HepG2 (cell line): Measurements from ENCODE around the gene IP6K1. TPM values are rescaled to one million over a fixed set of nuclear protein-coding genes. Genes with fewer than 3 reads are reported as not detected.
A peak's percentile ranks its signal among the peaks of the same experiment; 100 is the strongest.

Source experiments
- BRCA1 ChIP-seq: sonication (generic); formaldehyde crosslinking; IDR thresholded peaks from 2 replicates; pipeline ENCODE4 v1.4.0; 2020; ENCODE audit warnings: missing genetic modification reagents
- BRD4 ChIP-seq: sonication (generic); formaldehyde crosslinking; IDR thresholded peaks from 2 replicates; pipeline ENCODE4 v1.4.0; 2020; ENCODE audit warnings: missing genetic modification reagents
- DR1 ChIP-seq: sonication (generic); formaldehyde crosslinking; IDR thresholded peaks from 2 replicates; pipeline ENCODE4 v1.8.0; 2021; ENCODE audit warnings: mild to moderate bottlenecking, missing genetic modification reagents, inconsistent platforms
- ETV5 ChIP-seq: IDR thresholded peaks from 2 replicates; pipeline ENCODE4 v1.6.1; 2018; ENCODE audit warnings: missing biosample characterization, missing genetic modification reagents, inconsistent platforms, borderline replicate concordance
- NAIF1 ChIP-seq: sonication (generic); formaldehyde crosslinking; IDR thresholded peaks from 2 replicates; pipeline ENCODE4 v1.5.0; 2020; ENCODE audit warnings: mild to moderate bottlenecking, missing genetic modification reagents, borderline replicate concordance
- NFE2L2 ChIP-seq: fragments of 150-350 bp; IDR thresholded peaks from 2 replicates; pipeline ENCODE4 v1.6.1; 2014; ENCODE audit warnings: low read length
- NR2F6 ChIP-seq, 2 experiments: IDR thresholded peaks; 2 replicates each; pipeline ENCODE4 v1.6.1; 2016; ENCODE audit warnings: antibody characterized with exemption in 1 of 2, mild to moderate bottlenecking in 1 of 2
- PRPF4 ChIP-seq: fragments of 200-400 bp; formaldehyde crosslinking; IDR thresholded peaks from 2 replicates; pipeline ENCODE4 v1.6.1; 2016; ENCODE audit warnings: low read length, low read depth; ENCODE audit not compliant: poor library complexity, severe bottlenecking
- SMC3 ChIP-seq: IDR thresholded peaks from 2 replicates; pipeline ENCODE4 v1.6.1; 2011; ENCODE audit warnings: low read length, improper control_type of control experiment
- SP5 ChIP-seq: IDR thresholded peaks from 2 replicates; pipeline ENCODE4 v1.6.1; 2016; ENCODE audit warnings: low read depth, borderline replicate concordance
- YEATS2 ChIP-seq: sonication (generic); formaldehyde crosslinking; IDR thresholded peaks from 2 replicates; pipeline ENCODE4 v1.4.0; 2020; ENCODE audit warnings: missing genetic modification reagents, borderline replicate concordance
- ZNF264 ChIP-seq: sonication (generic); formaldehyde crosslinking; IDR thresholded peaks from 2 replicates; pipeline ENCODE4 v1.4.0; 2020; ENCODE audit warnings: missing genetic modification reagents
- ZNF335 ChIP-seq: sonication (generic); formaldehyde crosslinking; IDR thresholded peaks from 2 replicates; pipeline ENCODE4 v1.4.0; 2020; ENCODE audit warnings: missing genetic modification reagents
- ZNF639 ChIP-seq: conservative IDR thresholded peaks from 2 replicates; pipeline ENCODE4 v1.6.1; 2018; ENCODE audit warnings: missing genetic modification reagents
- ZNF652 ChIP-seq: IDR thresholded peaks from 2 replicates; pipeline ENCODE4 v1.6.1; 2016; ENCODE audit warnings: low read depth, borderline replicate concordance
- ZNF737 ChIP-seq: sonication (generic); formaldehyde crosslinking; IDR thresholded peaks from 2 replicates; pipeline ENCODE4 v1.5.0; 2020; ENCODE audit warnings: missing genetic modification reagents, mild to moderate bottlenecking, borderline replicate concordance
- ZNF749 ChIP-seq: sonication (generic); formaldehyde crosslinking; IDR thresholded peaks from 2 replicates; pipeline ENCODE4 v1.8.0; 2022; ENCODE audit warnings: mild to moderate bottlenecking, missing genetic modification reagents, moderate library complexity, borderline replicate concordance
- polyA plus RNA-seq, 8 experiments: library from polyadenylated mRNA; depleted of rRNA in 3 of 8; stranded (reverse) in 7 of 8; unstranded in 1 of 8; fragments of >200 nt; fragmentation: Illumina TruSeq in 4 of 8; extraction: Trizol in 4 of 8; gene quantifications; 2 replicates each; pipeline versions ENCODE4 v1.2.1 to v1.2.3, GENCODE V29; 2011 to 2016; ENCODE audit warnings: low read depth in 4 of 8, missing spikeins in 1 of 8, mixed read lengths in 1 of 8; ENCODE audit not compliant: insufficient read depth in 1 of 8
- total RNA-seq, 5 experiments: library from RNA; depleted of rRNA; stranded (reverse); fragments of >200 nt; fragmentation: Illumina TruSeq; extraction: Trizol; gene quantifications; 2 replicates each; pipeline ENCODE4 v1.2.3, GENCODE V29; 2016; ENCODE audit warnings: low read depth in 1 of 5
- TF ChIP-seq, protein P1 (sequence below), 2 experiments: IDR thresholded peaks; 2 replicates each; pipeline ENCODE4 v1.6.1; 2011 to 2012; ENCODE audit warnings: low read length in 2 of 2, borderline replicate concordance in 1 of 2, low read depth in 1 of 2, mild to moderate bottlenecking in 1 of 2, moderate library complexity in 1 of 2
- TF ChIP-seq, protein P2 (sequence below): sonication (generic); formaldehyde crosslinking; IDR thresholded peaks from 2 replicates; pipeline ENCODE4 v1.4.0; 2020; ENCODE audit warnings: mild to moderate bottlenecking, missing genetic modification reagents
- TF ChIP-seq, protein P3 (sequence below): sonication (generic); formaldehyde crosslinking; IDR thresholded peaks from 2 replicates; pipeline ENCODE4 v1.4.0; 2020; ENCODE audit warnings: missing genetic modification reagents, mild to moderate bottlenecking, borderline replicate concordance

IP6K1 gene
- total and polyA plus RNA-seq, 2 of the 13 experiments (the other 11 are each of a cell fraction or from before 2014, with no cell fraction given), result 17.7 to 29.7 TPM

GRCh38 chr3:49786357-49787181 lies at the start of gene IP6K1 (continued):
- TF ChIP-seq ZNF639 (CRISPR knock-in tag) (peak; percentile 67; the same call in 1 of the 2 replicates), ZNF264 (CRISPR knock-in tag) (0 out of 2 replicates have a peak, but pooled peaks have one; percentile 36), ETV5 (no peak; the same call in 1 of the 2 replicates), DR1 (0 out of 2 replicates have a peak, but pooled peaks have one; percentile 40), PRPF4 (no peak), BRD4 (CRISPR knock-in tag) (peak; percentile 51; the same call in 1 of the 2 replicates), SMC3 (no peak), BRCA1 (peak; percentile 51; the same call in 1 of the 2 replicates), ZNF652 (CRISPR knock-in tag) (no peak), YEATS2 (CRISPR knock-in tag) (peak; percentile 47; the same call in 1 of the 2 replicates), ZNF749 (peak; percentile 93), ZNF737 (CRISPR knock-in tag) (no peak), NAIF1 (CRISPR knock-in tag) (no peak), SP5 (CRISPR knock-in tag) (0 out of 2 replicates have a peak, but pooled peaks have one; percentile 9), NR2F6 (IDR thresholded peaks at IDR 0.05) (no peak; the same call in 1 of the 2 replicates), NR2F6 (CRISPR knock-in tag; IDR thresholded peaks at IDR 0.05) (peak; percentile 38; the same call in 1 of the 2 replicates), NFE2L2 (no peak), ZNF335 (0 out of 2 replicates have a peak, but pooled peaks have one; percentile 22)
- TF ChIP-seq, protein P1, sequence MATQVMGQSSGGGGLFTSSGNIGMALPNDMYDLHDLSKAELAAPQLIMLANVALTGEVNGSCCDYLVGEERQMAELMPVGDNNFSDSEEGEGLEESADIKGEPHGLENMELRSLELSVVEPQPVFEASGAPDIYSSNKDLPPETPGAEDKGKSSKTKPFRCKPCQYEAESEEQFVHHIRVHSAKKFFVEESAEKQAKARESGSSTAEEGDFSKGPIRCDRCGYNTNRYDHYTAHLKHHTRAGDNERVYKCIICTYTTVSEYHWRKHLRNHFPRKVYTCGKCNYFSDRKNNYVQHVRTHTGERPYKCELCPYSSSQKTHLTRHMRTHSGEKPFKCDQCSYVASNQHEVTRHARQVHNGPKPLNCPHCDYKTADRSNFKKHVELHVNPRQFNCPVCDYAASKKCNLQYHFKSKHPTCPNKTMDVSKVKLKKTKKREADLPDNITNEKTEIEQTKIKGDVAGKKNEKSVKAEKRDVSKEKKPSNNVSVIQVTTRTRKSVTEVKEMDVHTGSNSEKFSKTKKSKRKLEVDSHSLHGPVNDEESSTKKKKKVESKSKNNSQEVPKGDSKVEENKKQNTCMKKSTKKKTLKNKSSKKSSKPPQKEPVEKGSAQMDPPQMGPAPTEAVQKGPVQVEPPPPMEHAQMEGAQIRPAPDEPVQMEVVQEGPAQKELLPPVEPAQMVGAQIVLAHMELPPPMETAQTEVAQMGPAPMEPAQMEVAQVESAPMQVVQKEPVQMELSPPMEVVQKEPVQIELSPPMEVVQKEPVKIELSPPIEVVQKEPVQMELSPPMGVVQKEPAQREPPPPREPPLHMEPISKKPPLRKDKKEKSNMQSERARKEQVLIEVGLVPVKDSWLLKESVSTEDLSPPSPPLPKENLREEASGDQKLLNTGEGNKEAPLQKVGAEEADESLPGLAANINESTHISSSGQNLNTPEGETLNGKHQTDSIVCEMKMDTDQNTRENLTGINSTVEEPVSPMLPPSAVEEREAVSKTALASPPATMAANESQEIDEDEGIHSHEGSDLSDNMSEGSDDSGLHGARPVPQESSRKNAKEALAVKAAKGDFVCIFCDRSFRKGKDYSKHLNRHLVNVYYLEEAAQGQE (IDR thresholded peaks at IDR 0.05; ENCODE audit: borderline replicate concordance in 1 of 2, low read depth in 1 of 2, low read length in 2 of 2), result no peak
- TF ChIP-seq, protein P2, sequence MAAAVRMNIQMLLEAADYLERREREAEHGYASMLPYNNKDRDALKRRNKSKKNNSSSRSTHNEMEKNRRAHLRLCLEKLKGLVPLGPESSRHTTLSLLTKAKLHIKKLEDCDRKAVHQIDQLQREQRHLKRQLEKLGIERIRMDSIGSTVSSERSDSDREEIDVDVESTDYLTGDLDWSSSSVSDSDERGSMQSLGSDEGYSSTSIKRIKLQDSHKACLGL (CRISPR knock-in tag), result peak; percentile 72; the same call in 1 of the 2 replicates
- TF ChIP-seq, protein P3, sequence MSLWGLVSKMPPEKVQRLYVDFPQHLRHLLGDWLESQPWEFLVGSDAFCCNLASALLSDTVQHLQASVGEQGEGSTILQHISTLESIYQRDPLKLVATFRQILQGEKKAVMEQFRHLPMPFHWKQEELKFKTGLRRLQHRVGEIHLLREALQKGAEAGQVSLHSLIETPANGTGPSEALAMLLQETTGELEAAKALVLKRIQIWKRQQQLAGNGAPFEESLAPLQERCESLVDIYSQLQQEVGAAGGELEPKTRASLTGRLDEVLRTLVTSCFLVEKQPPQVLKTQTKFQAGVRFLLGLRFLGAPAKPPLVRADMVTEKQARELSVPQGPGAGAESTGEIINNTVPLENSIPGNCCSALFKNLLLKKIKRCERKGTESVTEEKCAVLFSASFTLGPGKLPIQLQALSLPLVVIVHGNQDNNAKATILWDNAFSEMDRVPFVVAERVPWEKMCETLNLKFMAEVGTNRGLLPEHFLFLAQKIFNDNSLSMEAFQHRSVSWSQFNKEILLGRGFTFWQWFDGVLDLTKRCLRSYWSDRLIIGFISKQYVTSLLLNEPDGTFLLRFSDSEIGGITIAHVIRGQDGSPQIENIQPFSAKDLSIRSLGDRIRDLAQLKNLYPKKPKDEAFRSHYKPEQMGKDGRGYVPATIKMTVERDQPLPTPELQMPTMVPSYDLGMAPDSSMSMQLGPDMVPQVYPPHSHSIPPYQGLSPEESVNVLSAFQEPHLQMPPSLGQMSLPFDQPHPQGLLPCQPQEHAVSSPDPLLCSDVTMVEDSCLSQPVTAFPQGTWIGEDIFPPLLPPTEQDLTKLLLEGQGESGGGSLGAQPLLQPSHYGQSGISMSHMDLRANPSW (CRISPR knock-in tag), result no peak
